ENCODE results near the gene GDF9. TPM values are rescaled to one million over a fixed set of nuclear protein-coding genes. Genes with fewer than 3 reads are reported as not detected.

GDF9 gene
- total and polyA plus RNA-seq, 4 donors, result 0.19 to 0.84 (median 0.39) TPM; not detected in 1

- no peak overlapping the region for H3K27ac ChIP-seq (ENCODE audit: low read depth in 1 of 2, low read length in 2 of 2)
- no peaks in the 10 kb centered on the region for H3K9me3 ChIP-seq (ENCODE audit: control insufficient read depth, low read length)
- 92 to 95% methylated on average over 4 of the region's 4 CpGs for WGBS, 2 donors
- intact Hi-C loops (cut with DNase I), result no loop called here
- no peaks in the 10 kb centered on the region for H3K4me1 ChIP-seq (ENCODE audit: control insufficient read depth in 1 of 2, insufficient read depth in 2 of 2, low read length in 2 of 2)
- H3K4me3 ChIP-seq (ENCODE audit: low read length in 2 of 2), result no peak overlapping the region
- no peaks in the 10 kb centered on the region for H3K27me3 ChIP-seq (ENCODE audit: control insufficient read depth in 1 of 2, insufficient read depth in 2 of 2, low read length in 1 of 2)
- DNase-seq (no peak), ATAC-seq (ENCODE audit: low FRiP score) (no peak)
- no peaks in the 10 kb centered on the region for H3K36me3 ChIP-seq (ENCODE audit: control insufficient read depth in 1 of 2, insufficient read depth in 2 of 2, low read length in 1 of 2)
These were observed 38.2 kb downstream of the GDF9 start for GRCh38 chr5:132827943-132828673.

- no peaks in the 10 kb centered on the region for H3K4me1 ChIP-seq (ENCODE audit: control insufficient read depth in 1 of 2, insufficient read depth in 2 of 2, low read length in 2 of 2)
- no peaks in the 10 kb centered on the region for H3K36me3 ChIP-seq (ENCODE audit: control insufficient read depth in 1 of 2, insufficient read depth in 2 of 2, low read length in 1 of 2)
- intact Hi-C loops (cut with DNase I), result no loop called here
- no peak for DNase-seq
- ATAC-seq (ENCODE audit: low FRiP score), result no peak
- H3K4me3 ChIP-seq (ENCODE audit: low read length in 2 of 2), result no peak overlapping the region
- 85 to 89% methylated on average over 6 of the region's 6 CpGs for WGBS, 2 donors
- H3K27me3 ChIP-seq (ENCODE audit: control insufficient read depth in 1 of 2, insufficient read depth in 2 of 2, low read length in 1 of 2), result no peaks in the 10 kb centered on the region
- H3K27ac ChIP-seq (ENCODE audit: low read depth in 1 of 2, low read length in 2 of 2), result no peak overlapping the region
- no peaks in the 10 kb centered on the region for H3K9me3 ChIP-seq (ENCODE audit: control insufficient read depth, low read length)
These were observed 39.7 kb downstream of the GDF9 start for GRCh38 chr5:132826424-132827082.

GRCh38 chr5:132825834-132826391, 40.4 kb downstream of the GDF9 start:
- H3K4me1 ChIP-seq (ENCODE audit: control insufficient read depth in 1 of 2, insufficient read depth in 2 of 2, low read length in 2 of 2), result no peaks in the 10 kb centered on the region
- no peak overlapping the region for H3K4me3 ChIP-seq (ENCODE audit: low read length in 2 of 2)
- H3K27ac ChIP-seq (ENCODE audit: low read depth in 1 of 2, low read length in 2 of 2), result no peak overlapping the region
- H3K36me3 ChIP-seq (ENCODE audit: control insufficient read depth in 1 of 2, insufficient read depth in 2 of 2, low read length in 1 of 2), result no peaks in the 10 kb centered on the region
- intact Hi-C loops (cut with DNase I), result no loop called here
- DNase-seq (no peak), ATAC-seq (ENCODE audit: low FRiP score) (no peak)
- no peaks in the 10 kb centered on the region for H3K27me3 ChIP-seq (ENCODE audit: control insufficient read depth in 1 of 2, insufficient read depth in 2 of 2, low read length in 1 of 2)
- 61 to 63% methylated on average over 41 to 43 of the region's 43 CpGs for WGBS, 2 donors
- H3K9me3 ChIP-seq (ENCODE audit: control insufficient read depth, low read length), result no peaks in the 10 kb centered on the region

GRCh38 chr5:132825033-132825833, 41.0 kb downstream of the GDF9 start:
- Histone ChIP-seq H3K9me3 (ENCODE audit: control insufficient read depth, low read length) (no peaks in the 10 kb centered on the region), H3K36me3 (ENCODE audit: control insufficient read depth in 1 of 2, insufficient read depth in 2 of 2, low read length in 1 of 2) (no peaks in the 10 kb centered on the region), H3K27ac (ENCODE audit: low read depth in 1 of 2, low read length in 2 of 2) (no peak overlapping the region), H3K4me3 (ENCODE audit: low read length in 2 of 2) (no peak overlapping the region), H3K4me1 (ENCODE audit: control insufficient read depth in 1 of 2, insufficient read depth in 2 of 2, low read length in 2 of 2) (no peaks in the 10 kb centered on the region), H3K27me3 (ENCODE audit: control insufficient read depth in 1 of 2, insufficient read depth in 2 of 2, low read length in 1 of 2) (no peaks in the 10 kb centered on the region)
- 58 to 68% methylated on average over 54 to 71 of the region's 71 CpGs for WGBS, 2 donors
- no peak for DNase-seq
- no peak for ATAC-seq (ENCODE audit: low FRiP score)
- intact Hi-C loops (cut with DNase I), result no loop called here

- ATAC-seq (ENCODE audit: low FRiP score) (no peak), DNase-seq (no peak)
- Histone ChIP-seq H3K4me3 (ENCODE audit: low read length in 2 of 2) (no peak overlapping the region), H3K27ac (ENCODE audit: low read depth in 1 of 2, low read length in 2 of 2) (no peak overlapping the region), H3K27me3 (ENCODE audit: control insufficient read depth in 1 of 2, insufficient read depth in 2 of 2, low read length in 1 of 2) (no peaks in the 10 kb centered on the region), H3K36me3 (ENCODE audit: control insufficient read depth in 1 of 2, insufficient read depth in 2 of 2, low read length in 1 of 2) (no peaks in the 10 kb centered on the region), H3K9me3 (ENCODE audit: control insufficient read depth, low read length) (no peaks in the 10 kb centered on the region), H3K4me1 (ENCODE audit: control insufficient read depth in 1 of 2, insufficient read depth in 2 of 2, low read length in 2 of 2) (no peaks in the 10 kb centered on the region)
- 95 to 97% methylated on average over 3 of the region's 3 CpGs for WGBS, 2 donors
- intact Hi-C loops (cut with DNase I), result loop anchor here in 1 of 2 donors (5.0 kb wide), 1 partner anchor 72 kb away; no protein-coding TSS in a partner anchor
These were observed 41.8 kb downstream of the GDF9 start for GRCh38 chr5:132824426-132824825.

GRCh38 chr5:132823481-132824050, 42.7 kb downstream of the GDF9 start:
- no peaks in the 10 kb centered on the region for H3K27me3 ChIP-seq (ENCODE audit: control insufficient read depth in 1 of 2, insufficient read depth in 2 of 2, low read length in 1 of 2)
- peak; percentile 3 for ATAC-seq (ENCODE audit: low FRiP score)
- no peaks in the 10 kb centered on the region for H3K9me3 ChIP-seq (ENCODE audit: control insufficient read depth, low read length)
- no peak overlapping the region for H3K4me3 ChIP-seq (ENCODE audit: low read length in 2 of 2)
- 80 to 86% methylated on average over 7 of the region's 7 CpGs for WGBS, 2 donors
- intact Hi-C loops (cut with DNase I), result loop anchor here in 1 of 2 donors (5.0 kb wide), 1 partner anchor 71 kb away; no protein-coding TSS in a partner anchor
- H3K36me3 ChIP-seq (ENCODE audit: control insufficient read depth in 1 of 2, insufficient read depth in 2 of 2, low read length in 1 of 2), result no peaks in the 10 kb centered on the region
- H3K27ac ChIP-seq (ENCODE audit: low read depth in 1 of 2, low read length in 2 of 2), result no peak overlapping the region
- DNase-seq, result no peak
- no peaks in the 10 kb centered on the region for H3K4me1 ChIP-seq (ENCODE audit: control insufficient read depth in 1 of 2, insufficient read depth in 2 of 2, low read length in 2 of 2)

GRCh38 chr5:132822650-132823480, 43.4 kb downstream of the GDF9 start:
- intact Hi-C loops (cut with DNase I), result loop anchor here in 1 of 2 donors (5.0 kb wide), 1 partner anchor 71 kb away; no protein-coding TSS in a partner anchor
- Histone ChIP-seq H3K27me3 (ENCODE audit: control insufficient read depth in 1 of 2, insufficient read depth in 2 of 2, low read length in 1 of 2) (no peaks in the 10 kb centered on the region), H3K9me3 (ENCODE audit: control insufficient read depth, low read length) (no peaks in the 10 kb centered on the region), H3K4me3 (ENCODE audit: low read length in 2 of 2) (no peak overlapping the region), H3K27ac (ENCODE audit: low read depth in 1 of 2, low read length in 2 of 2) (no peak overlapping the region), H3K4me1 (ENCODE audit: control insufficient read depth in 1 of 2, insufficient read depth in 2 of 2, low read length in 2 of 2) (no peaks in the 10 kb centered on the region), H3K36me3 (ENCODE audit: control insufficient read depth in 1 of 2, insufficient read depth in 2 of 2, low read length in 1 of 2) (no peaks in the 10 kb centered on the region)
- DNase-seq (no peak), ATAC-seq (ENCODE audit: low FRiP score) (peak; percentile 47)
- 17 to 25% methylated on average over 67 to 68 of the region's 68 CpGs for WGBS, 2 donors

Measured in aorta (tissue), 5 donors.